HG02973 (cell line): ENCODE results near the gene NSUN4.
"Not testable (repeated sequence)": the region's sequence is repeated elsewhere in the genome, so short reads cannot be mapped to it uniquely, and the experiment has no call there.

Experiments
- ATAC-seq: cut with Tn5 transposase; IDR thresholded peaks from one replicate; pipeline ENCODE4 v1.9.1; 2021; ENCODE audit warnings: moderate library complexity; ENCODE audit not compliant: unreplicated experiment

The NSUN4 gene

GRCh38 chr1:46325285-46326076 lies 15.1 kb upstream of the NSUN4 start:
- peak; percentile 48 for ATAC-seq

GRCh38 chr1:46328182-46328581 lies 12.4 kb upstream of the NSUN4 start:
- not testable (repeated sequence) for ATAC-seq

GRCh38 chr1:46329807-46330206 lies 10.8 kb upstream of the NSUN4 start:
- ATAC-seq, result not testable (repeated sequence)

GRCh38 chr1:46330381-46330780 lies 10.2 kb upstream of the NSUN4 start:
- not testable (repeated sequence) for ATAC-seq

- not testable (repeated sequence) for ATAC-seq
These were observed 8.6 kb upstream of the NSUN4 start for GRCh38 chr1:46331786-46332540.

GRCh38 chr1:46333300-46334029 lies 7.1 kb upstream of the NSUN4 start:
- peak; percentile 50 for ATAC-seq

GRCh38 chr1:46334030-46334384 lies 6.6 kb upstream of the NSUN4 start:
- no peak for ATAC-seq

- ATAC-seq, result no peak
These were observed 5.5 kb upstream of the NSUN4 start for GRCh38 chr1:46335081-46335480.

- ATAC-seq, result not testable (repeated sequence)
These were observed 3.2 kb upstream of the NSUN4 start for GRCh38 chr1:46337409-46337808.

GRCh38 chr1:46341222-46342083 lies 846 bp downstream of the NSUN4 start:
- ATAC-seq, result no peak

GRCh38 chr1:46342084-46342656 lies 1.6 kb downstream of the NSUN4 start:
- ATAC-seq, result no peak

GRCh38 chr1:46342677-46343350 lies 2.2 kb downstream of the NSUN4 start:
- no peak for ATAC-seq

- ATAC-seq, result no peak
These were observed 2.7 kb downstream of the NSUN4 start for GRCh38 chr1:46343351-46343695.

GRCh38 chr1:46343705-46344104 lies 3.1 kb downstream of the NSUN4 start:
- no peak for ATAC-seq

- ATAC-seq, result no peak
These were observed 3.9 kb downstream of the NSUN4 start for GRCh38 chr1:46344481-46344880.

- no peak for ATAC-seq
These were observed 4.7 kb downstream of the NSUN4 start for GRCh38 chr1:46345281-46345680.

- ATAC-seq, result no peak
These were observed 11.8 kb downstream of the NSUN4 start for GRCh38 chr1:46352363-46352762.

GRCh38 chr1:46355920-46356319 lies 15.3 kb downstream of the NSUN4 start:
- not testable (repeated sequence) for ATAC-seq

GRCh38 chr1:46362158-46362557 lies 21.6 kb downstream of the NSUN4 start:
- ATAC-seq, result no peak

- no peak for ATAC-seq
These were observed 22.5 kb downstream of the NSUN4 start for GRCh38 chr1:46363121-46363520.
